ENCODE measurements around the gene UNC5B. TPM values are rescaled to one million over a fixed set of nuclear protein-coding genes. Genes with fewer than 3 reads are reported as not detected.

UNC5B gene
- total RNA-seq, 2 experiments from 2014 or later = 0.05 TPM; not detected in 1

GRCh38 chr10:71236822-71237682 lies 24.7 kb downstream of the UNC5B start:
- Mint-ChIP-seq H3K4me1 (ENCODE audit: low read depth) (no peaks in the 10 kb centered on the region), H3K27me3 (ENCODE audit: low read depth) (peaks cover 2% of the 10 kb centered on the region), H3K9me3 (ENCODE audit: insufficient read depth) (no peaks in the 10 kb centered on the region), H3K36me3 (ENCODE audit: low read depth) (no peaks in the 10 kb centered on the region), H3K27ac (no peak overlapping the region), H3K4me3 (no peak overlapping the region)
- no peak for ATAC-seq
- CTCF ChIA-PET = interaction anchor here (1.8 kb wide), 1 partner anchor 33 kb away, joined by 5 read pairs; no protein-coding TSS in a partner anchor
- POLR2A ChIA-PET = no interaction called here
- DNase-seq = no peak

- ATAC-seq (no peak), DNase-seq (no peak)
- no peak overlapping the region for H3K27ac Mint-ChIP-seq
- H3K4me3 Mint-ChIP-seq = no peak overlapping the region
- no peaks in the 10 kb centered on the region for H3K4me1 Mint-ChIP-seq (ENCODE audit: low read depth)
- no peaks in the 10 kb centered on the region for H3K9me3 Mint-ChIP-seq (ENCODE audit: insufficient read depth)
- no peaks in the 10 kb centered on the region for H3K27me3 Mint-ChIP-seq (ENCODE audit: low read depth)
- ChIA-PET POLR2A (interaction anchor here (0.6 to 0.7 kb wide), 2 partner anchors 350 to 1598 kb away, joined by 3 read pairs; no protein-coding TSS in a partner anchor), CTCF (interaction anchor here (1.8 kb wide), 1 partner anchor 32 kb away, joined by 5 read pairs; no protein-coding TSS in a partner anchor)
- no peaks in the 10 kb centered on the region for H3K36me3 Mint-ChIP-seq (ENCODE audit: low read depth)
Measured at GRCh38 chr10:71237843-71238623, 25.7 kb downstream of the UNC5B start.

- no peak for ATAC-seq
- POLR2A ChIA-PET = interaction anchor here (0.6 to 0.7 kb wide), 2 partner anchors 351 to 1597 kb away, joined by 3 read pairs; no protein-coding TSS in a partner anchor
- CTCF ChIA-PET = no interaction called here
Measured at GRCh38 chr10:71238626-71239025, 26.3 kb downstream of the UNC5B start.

GRCh38 chr10:71239131-71239915 lies 27.0 kb downstream of the UNC5B start:
- ChIA-PET POLR2A (no interaction called here), CTCF (no interaction called here)
- ATAC-seq = no peak
- Mint-ChIP-seq H3K4me1 (ENCODE audit: low read depth) (no peaks in the 10 kb centered on the region), H3K36me3 (ENCODE audit: low read depth) (no peaks in the 10 kb centered on the region), H3K9me3 (ENCODE audit: insufficient read depth) (no peaks in the 10 kb centered on the region), H3K27me3 (ENCODE audit: low read depth) (no peaks in the 10 kb centered on the region), H3K4me3 (no peak overlapping the region), H3K27ac (no peak overlapping the region)
- no peak for DNase-seq

More at GRCh38 chr10:71238626-71239025, 26.3 kb downstream of the UNC5B start:
- no peaks in the 10 kb centered on the region for H3K27me3 Mint-ChIP-seq (ENCODE audit: low read depth)
- H3K27ac Mint-ChIP-seq = no peak overlapping the region
- no peaks in the 10 kb centered on the region for H3K36me3 Mint-ChIP-seq (ENCODE audit: low read depth)
- no peaks in the 10 kb centered on the region for H3K9me3 Mint-ChIP-seq (ENCODE audit: insufficient read depth)
- no peak overlapping the region for H3K4me3 Mint-ChIP-seq
- no peak for DNase-seq
- H3K4me1 Mint-ChIP-seq (ENCODE audit: low read depth) = no peaks in the 10 kb centered on the region

- Mint-ChIP-seq H3K4me3 (no peak overlapping the region), H3K9me3 (ENCODE audit: insufficient read depth) (no peaks in the 10 kb centered on the region), H3K27ac (no peak overlapping the region), H3K27me3 (ENCODE audit: low read depth) (peaks cover 4% of the 10 kb centered on the region), H3K4me1 (ENCODE audit: low read depth) (no peaks in the 10 kb centered on the region), H3K36me3 (ENCODE audit: low read depth) (no peaks in the 10 kb centered on the region)
- CTCF ChIA-PET = no interaction called here
- ATAC-seq (no peak), DNase-seq (no peak)
- POLR2A ChIA-PET = no interaction called here
Measured at GRCh38 chr10:71239946-71240795, 27.8 kb downstream of the UNC5B start.

GRCh38 chr10:71241114-71241829 lies 28.9 kb downstream of the UNC5B start:
- no peak for ATAC-seq
- Mint-ChIP-seq H3K4me3 (no peak overlapping the region), H3K9me3 (ENCODE audit: insufficient read depth) (no peaks in the 10 kb centered on the region), H3K4me1 (ENCODE audit: low read depth) (no peaks in the 10 kb centered on the region), H3K27me3 (ENCODE audit: low read depth) (peaks cover 4% of the 10 kb centered on the region), H3K27ac (no peak overlapping the region), H3K36me3 (ENCODE audit: low read depth) (no peaks in the 10 kb centered on the region)
- no peak for DNase-seq
- CTCF ChIA-PET = no interaction called here
- POLR2A ChIA-PET = no interaction called here

- ATAC-seq (no peak), DNase-seq (no peak)
- no peaks in the 10 kb centered on the region for H3K4me1 Mint-ChIP-seq (ENCODE audit: low read depth)
- no peak overlapping the region for H3K27ac Mint-ChIP-seq
- H3K27me3 Mint-ChIP-seq (ENCODE audit: low read depth) = peaks cover 4% of the 10 kb centered on the region
- no peaks in the 10 kb centered on the region for H3K9me3 Mint-ChIP-seq (ENCODE audit: insufficient read depth)
- CTCF ChIA-PET = no interaction called here
- POLR2A ChIA-PET = no interaction called here
- no peaks in the 10 kb centered on the region for H3K36me3 Mint-ChIP-seq (ENCODE audit: low read depth)
- no peak overlapping the region for H3K4me3 Mint-ChIP-seq
Measured at GRCh38 chr10:71241830-71242621, 29.7 kb downstream of the UNC5B start.

- Mint-ChIP-seq H3K4me1 (ENCODE audit: low read depth) (no peaks in the 10 kb centered on the region), H3K9me3 (ENCODE audit: insufficient read depth) (no peaks in the 10 kb centered on the region), H3K4me3 (no peak overlapping the region), H3K27ac (no peak overlapping the region), H3K27me3 (ENCODE audit: low read depth) (peaks cover 4% of the 10 kb centered on the region), H3K36me3 (ENCODE audit: low read depth) (no peaks in the 10 kb centered on the region)
- CTCF ChIA-PET = no interaction called here
- DNase-seq (no peak), ATAC-seq (no peak)
- POLR2A ChIA-PET = no interaction called here
Measured at GRCh38 chr10:71242622-71243009, 30.2 kb downstream of the UNC5B start.

GRCh38 chr10:71243756-71244395 lies 31.5 kb downstream of the UNC5B start:
- H3K27me3 Mint-ChIP-seq (ENCODE audit: low read depth) = peaks cover 4% of the 10 kb centered on the region
- no peak for DNase-seq
- H3K4me3 Mint-ChIP-seq = no peak overlapping the region
- POLR2A ChIA-PET = no interaction called here
- CTCF ChIA-PET = no interaction called here
- H3K36me3 Mint-ChIP-seq (ENCODE audit: low read depth) = no peaks in the 10 kb centered on the region
- H3K27ac Mint-ChIP-seq = no peak overlapping the region
- no peaks in the 10 kb centered on the region for H3K4me1 Mint-ChIP-seq (ENCODE audit: low read depth)
- ATAC-seq = peak; percentile 10
- no peaks in the 10 kb centered on the region for H3K9me3 Mint-ChIP-seq (ENCODE audit: insufficient read depth)

All from activated CD8-positive, alpha-beta T cell treated with anti-CD3 and anti-CD28 coated beads, Interleukin-2, amount 10 ng/mL, durations not matched to agents 7 days and 5 days (primary cell).